GM19239 (cell line): ENCODE data around the gene RBAK.
A peak's percentile ranks its signal among the peaks of the same experiment; 100 is the strongest.
"Not testable (repeated sequence)": the region's sequence is repeated elsewhere in the genome, so short reads cannot be mapped to it uniquely, and the experiment has no call there.

Experiments used
- DNase-seq: peaks from one replicate; pipeline ENCODE4 v3.0.0; 2011; ENCODE audit warnings: low spot score; ENCODE audit not compliant: insufficient read length
- FAIRE-seq: peaks from 2 replicates; lab custom pipeline; 2011; peaks lifted over from hg19 to GRCh38; lab: Jason Lieb, UNC

Gene RBAK

DNA sequence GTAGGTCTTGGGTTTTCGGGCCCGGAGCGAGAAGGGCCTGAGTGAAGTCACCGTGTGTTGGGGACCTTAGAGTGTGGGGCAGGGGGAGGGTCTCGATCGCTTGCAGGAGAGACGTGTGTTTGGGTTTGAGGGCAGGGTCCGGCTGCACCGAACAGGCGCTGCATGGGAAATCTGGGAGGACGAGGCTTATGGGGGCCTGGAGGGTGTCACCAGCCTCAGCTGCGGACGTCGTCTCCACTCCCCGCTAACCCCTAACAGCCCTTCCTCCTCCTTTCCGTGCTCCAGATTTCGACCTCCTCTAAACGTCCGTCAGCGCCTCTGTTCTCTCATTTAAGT lies 705 bp downstream of the RBAK start:
- DNase-seq: not testable (repeated sequence)
- FAIRE-seq: peak; percentile 67

DNA sequence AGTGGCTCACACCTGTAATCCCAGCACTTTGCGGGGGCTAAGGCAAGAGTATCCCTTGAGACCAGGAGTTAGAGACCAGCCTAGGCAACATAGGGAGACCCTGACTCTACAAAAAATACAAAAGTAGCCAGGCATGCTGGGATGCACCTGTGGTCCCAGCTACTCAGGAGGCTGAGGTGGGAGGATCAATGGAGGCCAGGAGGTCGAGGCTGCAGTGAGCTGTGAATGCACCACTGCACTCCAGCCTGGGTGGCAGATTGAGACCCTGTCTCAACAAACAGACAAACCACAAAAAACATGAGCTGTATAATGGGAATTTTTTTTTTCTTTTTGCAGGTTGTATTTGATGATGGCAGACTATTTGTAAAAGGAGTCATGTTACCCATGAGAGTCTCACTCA lies 1.5 kb downstream of the RBAK start:
- FAIRE-seq: not testable (repeated sequence)

DNA sequence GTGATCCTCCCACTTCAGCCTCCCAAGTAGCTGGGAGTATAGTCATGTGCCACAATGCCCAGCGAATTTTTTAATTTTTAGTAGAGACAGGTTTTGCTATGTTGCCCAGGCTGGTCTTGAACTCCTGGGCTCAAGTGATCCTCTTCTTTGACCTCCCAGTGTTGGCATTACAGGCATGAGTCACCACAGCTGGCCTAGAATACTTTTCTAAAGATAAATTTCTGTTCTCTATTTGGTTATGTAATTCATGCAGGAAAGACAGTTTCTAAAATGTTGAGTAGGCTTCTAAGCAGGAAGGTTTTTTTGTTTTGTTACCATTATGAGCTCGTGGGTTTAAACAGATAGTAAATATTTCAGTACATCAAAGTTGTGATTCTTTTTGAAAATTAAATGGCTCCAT lies 5.0 kb downstream of the RBAK start:
- no peak for FAIRE-seq
- DNase-seq: no peak

More for the DNA sequence above, 1.5 kb downstream of the RBAK start:
- DNase-seq: not testable (repeated sequence)

DNA sequence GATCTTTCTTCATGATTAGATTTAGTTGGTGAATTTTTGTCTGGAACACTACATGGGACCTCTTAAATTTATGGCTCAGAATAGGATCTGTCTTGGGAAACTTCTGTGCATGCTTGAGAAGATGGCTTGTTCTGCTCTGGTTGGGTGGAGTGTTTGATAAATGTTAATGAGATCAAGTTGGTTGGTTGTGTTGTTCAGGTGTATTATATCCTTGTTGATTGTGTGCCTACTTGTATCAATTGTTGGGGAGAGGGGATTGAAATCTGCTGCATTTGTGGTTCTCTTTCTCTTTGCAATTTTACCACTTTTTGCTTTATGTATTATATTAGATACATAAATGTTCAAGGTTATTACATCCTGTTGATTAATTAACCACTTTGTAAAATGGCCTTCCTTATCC lies 6.1 kb downstream of the RBAK start:
- not testable (repeated sequence) for DNase-seq, FAIRE-seq

DNA sequence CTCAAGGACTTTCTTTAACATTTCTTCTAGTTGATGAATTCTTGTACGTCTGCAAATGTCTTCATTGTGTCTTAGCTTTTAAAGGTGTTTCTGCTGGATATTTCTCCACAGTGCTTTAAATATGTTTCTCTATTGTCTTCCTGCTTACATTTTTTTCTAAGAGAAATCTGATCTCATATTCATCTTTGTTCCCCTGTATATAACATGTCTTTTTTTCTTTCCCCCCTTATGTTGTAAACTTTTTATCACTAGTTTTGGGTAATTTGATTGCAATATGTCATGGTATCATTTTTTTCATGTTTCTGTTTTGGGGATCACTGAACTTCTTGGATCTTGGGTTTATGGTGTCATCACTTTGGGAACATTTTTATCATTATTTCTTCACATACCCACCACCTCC lies 7.5 kb downstream of the RBAK start:
- DNase-seq (no peak), FAIRE-seq (no peak)

DNA sequence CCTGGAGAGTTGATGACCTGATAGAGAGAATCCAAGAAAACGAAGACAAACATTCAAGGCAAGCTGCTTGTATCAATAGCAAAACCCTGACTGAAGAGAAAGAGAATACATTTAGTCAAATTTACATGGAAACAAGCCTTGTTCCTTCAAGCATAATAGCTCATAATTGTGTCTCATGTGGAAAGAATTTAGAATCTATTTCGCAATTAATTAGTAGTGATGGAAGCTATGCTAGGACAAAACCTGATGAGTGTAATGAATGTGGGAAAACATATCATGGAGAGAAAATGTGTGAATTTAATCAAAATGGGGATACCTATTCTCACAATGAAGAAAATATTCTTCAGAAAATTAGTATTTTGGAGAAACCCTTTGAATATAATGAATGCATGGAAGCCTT lies 18.0 kb downstream of the RBAK start:
- FAIRE-seq: no peak

DNA sequence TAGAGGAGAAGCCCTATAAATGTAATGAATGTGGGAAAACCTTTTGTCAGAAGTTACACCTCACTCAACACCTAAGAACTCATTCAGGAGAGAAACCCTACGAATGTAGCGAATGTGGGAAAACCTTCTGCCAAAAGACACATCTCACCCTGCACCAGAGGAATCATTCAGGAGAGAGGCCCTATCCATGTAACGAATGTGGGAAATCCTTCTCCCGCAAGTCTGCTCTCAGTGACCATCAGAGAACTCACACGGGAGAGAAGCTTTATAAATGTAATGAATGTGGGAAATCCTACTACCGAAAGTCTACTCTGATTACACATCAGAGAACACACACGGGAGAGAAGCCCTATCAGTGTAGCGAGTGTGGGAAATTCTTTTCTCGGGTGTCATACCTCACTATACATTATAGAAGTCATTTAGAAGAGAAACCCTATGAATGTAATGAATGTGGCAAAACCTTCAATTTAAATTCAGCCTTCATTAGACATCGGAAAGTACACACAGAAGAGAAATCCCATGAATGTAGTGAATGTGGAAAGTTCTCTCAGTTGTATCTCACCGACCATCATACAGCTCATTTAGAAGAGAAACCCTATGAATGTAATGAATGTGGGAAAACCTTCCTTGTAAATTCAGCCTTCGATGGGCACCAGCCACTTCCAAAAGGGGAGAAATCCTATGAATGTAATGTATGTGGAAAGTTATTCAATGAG lies 18.9 kb downstream of the RBAK start:
- FAIRE-seq (no peak), DNase-seq (no peak)

More for the DNA sequence above, 18.0 kb downstream of the RBAK start:
- DNase-seq: no peak

DNA sequence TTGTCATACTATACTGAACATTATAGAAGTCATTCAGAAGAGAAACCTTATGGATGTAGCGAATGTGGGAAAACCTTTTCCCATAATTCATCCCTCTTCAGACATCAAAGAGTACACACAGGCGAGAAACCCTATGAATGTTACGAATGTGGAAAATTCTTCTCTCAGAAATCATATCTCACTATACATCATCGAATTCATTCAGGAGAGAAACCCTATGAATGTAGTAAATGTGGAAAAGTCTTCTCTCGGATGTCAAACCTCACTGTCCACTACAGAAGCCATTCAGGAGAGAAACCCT lies 19.4 kb downstream of the RBAK start:
- FAIRE-seq (no peak), DNase-seq (no peak)

DNA sequence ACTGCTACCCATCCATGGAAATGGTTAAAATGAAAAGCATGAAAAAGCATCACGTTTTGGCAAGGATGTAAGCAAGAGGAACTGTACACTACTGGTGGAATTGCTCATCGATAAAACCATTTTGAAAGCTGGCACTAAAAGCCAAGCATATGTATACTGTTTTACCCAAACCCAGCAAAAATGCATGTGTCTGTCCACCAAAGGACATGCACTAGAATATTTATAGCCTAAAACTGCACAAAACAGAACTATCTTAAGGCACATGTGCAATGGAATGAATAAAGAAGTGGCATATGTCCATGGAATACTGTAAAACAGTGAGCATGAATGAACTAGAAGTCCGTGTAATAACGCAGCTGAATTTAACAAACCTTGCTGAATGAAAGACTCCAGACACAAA lies 22.9 kb downstream of the RBAK start:
- no peak for FAIRE-seq
- no peak for DNase-seq

DNA sequence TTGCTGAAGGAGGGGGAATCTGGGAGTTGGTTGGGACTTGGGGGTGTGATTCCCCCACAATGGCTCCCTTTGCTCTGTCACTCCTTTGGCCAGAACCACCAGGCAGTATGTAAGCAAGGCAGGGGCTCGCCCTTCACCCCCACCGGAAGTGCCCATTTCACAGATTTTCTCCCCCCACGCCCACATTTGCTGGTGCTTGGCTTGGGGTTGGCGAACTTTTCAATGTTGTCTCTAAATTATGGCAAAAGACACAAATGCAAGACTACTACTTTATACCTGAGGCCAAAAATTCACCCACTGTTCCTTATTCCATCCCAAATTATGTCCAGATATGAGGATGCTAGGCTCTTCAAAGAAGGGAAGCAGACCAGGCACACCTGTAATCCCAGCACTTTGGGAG lies 24.5 kb downstream of the RBAK start:
- no peak for FAIRE-seq
- DNase-seq: no peak

DNA sequence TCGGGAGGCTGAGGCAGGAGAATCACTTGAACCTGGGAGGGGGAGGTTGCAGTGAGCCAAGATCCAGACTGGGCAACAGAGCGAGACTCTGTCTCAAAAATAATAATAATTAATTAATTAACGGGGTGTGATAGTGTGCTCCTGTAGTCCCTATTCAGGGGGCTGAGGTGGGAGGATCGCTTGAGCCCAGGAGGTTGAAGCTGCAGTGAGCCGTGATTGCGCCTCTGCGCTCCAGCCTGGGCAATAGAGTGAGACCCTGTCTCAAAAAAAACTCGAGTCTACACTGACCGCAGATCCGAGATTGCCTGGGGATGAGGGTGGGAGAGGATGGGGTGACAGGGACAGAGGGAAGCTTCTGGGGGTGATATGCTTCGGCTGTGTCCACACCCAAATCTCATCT lies 29.5 kb downstream of the RBAK start:
- not testable (repeated sequence) for FAIRE-seq, DNase-seq

DNA sequence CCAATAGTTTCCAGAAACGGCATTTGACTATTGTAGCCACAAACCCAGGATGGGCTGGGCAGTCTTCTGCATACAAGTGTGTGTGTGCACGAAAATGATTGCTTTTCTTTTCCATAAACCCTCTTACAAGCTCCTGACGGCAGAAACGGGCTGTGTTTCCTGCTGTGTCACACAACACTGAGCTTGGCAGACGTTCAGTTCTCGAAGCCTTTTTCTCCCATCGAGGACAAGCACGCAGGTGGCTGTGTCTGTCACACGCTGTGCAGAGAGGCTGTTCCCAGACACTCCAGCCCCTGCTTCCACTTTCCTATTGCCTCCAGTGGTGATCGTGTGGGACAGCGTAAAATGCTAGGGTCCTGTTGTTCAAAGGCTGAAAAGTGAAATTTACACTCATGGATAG lies 32.1 kb downstream of the RBAK start:
- FAIRE-seq: no peak
- DNase-seq: no peak

DNA sequence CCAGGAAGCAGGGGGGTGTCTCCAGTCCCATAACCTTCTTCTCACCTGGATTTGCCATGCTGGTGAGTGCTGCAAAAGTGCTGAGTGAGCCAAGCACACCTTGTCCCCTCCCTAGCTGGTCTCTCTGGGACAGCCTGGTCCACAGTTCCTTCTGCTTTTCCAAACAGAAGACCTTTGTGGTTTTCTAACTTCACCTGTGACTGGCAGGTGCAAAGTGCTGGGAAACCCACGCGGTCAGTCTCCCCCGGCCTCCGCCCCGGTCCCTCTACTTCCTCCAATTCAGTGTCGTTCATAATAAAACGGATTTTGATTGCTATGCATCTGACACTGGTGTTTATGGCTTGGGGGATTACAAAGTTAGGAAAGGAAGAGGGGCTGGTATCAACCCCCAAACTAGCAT lies 37.1 kb downstream of the RBAK start:
- no peak for FAIRE-seq

DNA sequence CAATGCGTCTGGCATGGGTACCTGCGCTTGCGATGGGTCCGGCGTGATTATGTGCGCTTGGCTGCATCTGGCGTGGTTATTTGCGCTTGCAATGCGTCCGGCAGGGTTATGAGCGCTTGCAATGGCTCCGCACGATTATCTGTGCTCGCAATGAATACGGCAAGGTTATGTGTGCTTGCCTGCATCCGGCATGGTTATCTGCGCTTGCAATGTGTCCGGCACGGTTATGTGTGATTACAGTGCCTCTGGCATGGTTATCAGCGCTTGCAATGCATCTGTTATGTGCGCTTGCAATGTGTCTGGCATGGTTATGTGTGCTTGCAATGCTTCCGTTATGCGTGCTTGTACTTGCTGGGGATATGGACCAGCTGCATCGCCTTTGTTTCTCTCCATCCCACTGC lies 37.7 kb downstream of the RBAK start:
- DNase-seq: no peak

More for the DNA sequence above, 37.1 kb downstream of the RBAK start:
- no peak for DNase-seq

DNA sequence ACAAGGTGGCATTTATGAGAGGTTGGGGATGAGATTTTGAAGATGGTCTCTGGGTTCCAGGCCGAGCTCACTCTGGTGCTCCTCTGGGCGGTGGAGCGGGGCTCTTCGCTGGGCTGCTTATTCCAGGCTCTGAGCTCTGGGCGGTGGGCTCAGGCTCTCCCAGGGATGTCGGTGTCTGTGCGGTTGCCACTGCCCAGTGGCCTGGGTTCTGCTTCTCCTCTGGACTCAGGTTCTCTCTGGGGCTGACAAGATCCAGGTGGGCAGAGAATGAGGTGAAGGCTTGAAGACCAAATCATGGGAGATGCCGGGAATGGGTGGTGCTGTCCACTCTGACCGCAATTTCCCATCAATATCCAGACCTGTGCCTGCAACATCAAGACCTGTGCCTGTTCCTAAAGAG lies 40.6 kb downstream of the RBAK start:
- no peak for FAIRE-seq
- DNase-seq: no peak

More for the DNA sequence above, 37.7 kb downstream of the RBAK start:
- no peak for FAIRE-seq

DNA sequence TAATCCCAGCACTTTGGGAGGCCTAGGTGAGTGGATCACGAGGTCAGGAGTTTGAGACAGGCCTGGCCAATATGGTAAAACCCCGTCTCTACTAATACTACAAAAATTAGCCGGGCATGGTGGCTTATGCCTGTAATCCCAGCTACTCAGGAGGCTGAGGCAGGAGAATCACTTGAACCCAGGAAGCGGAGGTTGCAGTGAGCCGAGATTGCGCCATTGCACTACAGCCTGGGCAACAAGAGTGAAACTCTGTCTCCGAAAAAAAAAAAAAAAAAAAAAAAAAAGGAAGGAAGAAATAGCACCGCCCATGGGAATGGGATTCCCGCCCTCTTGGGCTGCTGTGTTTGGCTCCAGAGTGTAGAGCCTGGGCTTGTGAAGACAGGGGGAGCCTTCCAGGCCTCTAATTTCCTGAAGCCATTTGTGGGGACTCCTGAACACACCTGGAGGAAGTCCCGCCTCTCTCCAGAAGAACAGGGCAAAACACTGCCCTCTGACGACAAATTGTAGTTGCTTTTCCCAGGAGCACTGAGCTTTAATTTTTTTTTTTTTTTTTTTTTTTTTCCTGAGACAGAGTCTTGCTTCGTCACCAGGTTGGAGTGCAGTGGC lies 42.7 kb downstream of the RBAK start:
- DNase-seq: not testable (repeated sequence)

DNA sequence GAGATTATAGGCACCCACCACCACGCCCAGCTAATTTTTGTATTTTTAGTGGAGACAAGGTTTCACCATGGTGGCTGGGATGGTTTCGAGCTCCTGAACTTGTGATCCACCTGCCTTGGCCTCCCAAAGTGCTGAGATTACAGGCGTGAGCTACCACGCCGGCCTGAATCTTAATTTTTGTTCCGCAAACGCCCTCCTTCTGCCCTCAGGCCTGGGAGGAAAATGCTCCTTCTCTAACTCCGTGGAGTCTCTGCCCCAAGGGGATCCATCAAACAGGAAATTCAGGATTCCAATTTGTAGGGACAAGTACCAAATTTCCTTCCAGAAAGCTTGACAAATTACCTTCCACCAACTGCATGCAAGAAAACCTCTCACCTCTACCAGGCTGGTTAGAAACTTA lies 43.2 kb downstream of the RBAK start:
- FAIRE-seq (no peak), DNase-seq (no peak)

More for the DNA sequence above, 42.7 kb downstream of the RBAK start:
- not testable (repeated sequence) for FAIRE-seq

DNA sequence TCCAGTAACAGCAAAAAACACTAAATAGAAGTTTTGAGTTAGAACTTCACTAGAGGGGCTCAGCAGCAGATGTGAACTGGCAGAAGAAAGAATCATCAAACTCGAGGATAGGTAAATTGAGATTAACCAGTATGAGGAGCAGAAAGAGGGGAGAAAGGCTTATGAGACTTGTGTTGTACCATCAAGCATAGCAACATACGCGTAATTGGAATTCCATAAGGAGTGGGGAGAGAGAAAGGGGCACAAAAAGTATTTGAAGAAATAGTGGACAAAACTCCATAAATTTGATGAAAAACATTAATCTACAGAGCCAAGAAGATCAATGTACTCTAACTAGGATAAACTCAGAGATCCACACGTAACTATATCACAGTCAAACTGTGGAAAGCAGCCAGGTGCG lies 48.3 kb downstream of the RBAK start:
- DNase-seq (no peak), FAIRE-seq (no peak)

DNA sequence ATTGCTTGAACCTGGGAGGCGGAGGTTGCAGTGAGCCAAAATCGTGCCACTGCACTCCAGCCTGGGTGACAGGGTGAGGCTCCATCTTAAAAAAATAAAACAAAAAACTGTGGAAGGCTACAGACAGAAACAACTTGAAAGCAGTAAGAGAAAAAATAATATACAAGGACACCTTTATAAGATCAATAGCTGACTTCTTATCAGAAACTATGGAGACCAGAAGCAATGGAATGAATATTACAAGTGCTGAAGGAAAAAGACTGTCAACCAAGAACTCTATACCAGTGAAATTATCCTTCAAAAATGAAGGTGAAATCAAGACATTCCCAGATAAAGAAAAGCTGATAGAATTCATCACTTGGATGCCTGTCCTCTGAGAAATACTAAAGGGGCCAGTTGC lies 49.0 kb downstream of the RBAK start:
- FAIRE-seq (no peak), DNase-seq (no peak)

DNA sequence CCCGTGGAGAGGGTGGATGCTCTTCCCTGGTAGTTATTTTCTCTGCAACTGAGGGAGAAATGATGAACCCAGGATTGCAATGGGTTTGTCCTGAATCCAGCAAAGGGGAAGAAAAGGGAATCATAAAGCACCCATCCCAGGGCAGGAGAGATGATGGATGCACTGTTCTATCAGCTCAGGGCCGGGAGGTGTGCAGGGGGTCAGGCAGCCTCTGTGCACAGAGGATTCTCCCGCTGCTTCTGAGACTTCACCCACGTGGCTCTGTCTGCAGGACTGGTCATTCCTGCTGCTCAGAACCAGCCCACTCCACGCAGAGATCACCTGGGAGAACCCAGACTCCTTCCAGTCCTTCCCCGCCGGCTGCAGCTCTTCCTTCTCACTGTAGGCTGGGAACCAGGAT lies 70.7 kb downstream of the RBAK start:
- DNase-seq: no peak
- FAIRE-seq: no peak

DNA sequence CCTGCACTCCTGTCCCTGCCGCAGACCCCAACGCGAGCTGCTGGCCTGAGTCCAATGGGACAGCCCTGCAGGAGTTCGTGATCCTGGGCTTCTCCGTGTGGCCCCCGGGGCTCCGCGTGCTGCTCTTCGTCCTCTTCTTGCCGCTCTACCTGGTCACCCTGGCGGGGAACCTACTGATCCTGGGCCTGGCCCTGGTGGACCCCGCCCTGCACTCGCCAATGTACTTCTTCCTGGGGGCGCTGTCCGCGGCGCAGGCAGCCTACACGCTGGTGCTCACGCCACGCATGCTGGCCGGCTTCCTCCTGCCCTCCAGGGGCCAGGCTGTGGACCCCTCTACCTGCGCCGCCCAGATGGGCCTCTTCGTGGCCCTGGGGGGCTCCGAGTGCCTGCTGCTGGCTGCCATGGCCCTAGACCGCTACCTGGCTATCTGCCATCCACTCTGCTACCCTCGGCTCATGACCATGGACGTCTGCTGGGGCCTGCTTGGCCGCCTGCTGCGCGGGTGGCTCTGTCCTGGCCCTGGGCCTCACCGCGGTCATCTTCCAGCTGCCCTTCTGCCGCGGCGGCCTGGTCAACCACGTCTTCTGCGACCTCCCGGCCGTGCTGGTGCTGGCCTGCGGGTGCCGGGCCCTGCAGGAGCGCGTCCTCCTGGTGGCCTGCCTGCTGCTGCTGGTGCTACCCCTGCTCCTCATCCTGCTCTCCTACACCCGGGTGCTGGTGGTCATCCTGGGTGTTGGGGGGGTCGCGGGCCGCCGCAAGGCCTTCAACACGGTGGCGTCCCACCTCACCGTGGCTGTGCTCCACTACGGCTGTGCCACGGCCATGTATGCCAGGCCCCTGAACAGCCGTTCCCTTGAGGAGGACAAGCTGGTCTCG lies 71.7 kb downstream of the RBAK start:
- no peak for DNase-seq
- no peak for FAIRE-seq
